Heart left ventricle (tissue), 13 donors: ENCODE measurements around the gene FBXO21.

Experiments
- POLR2A ChIP-seq, 2 donors: fragments of 450-650 bp; IDR thresholded peaks; one replicate each; pipeline ENCODE4 v1.6.1; 2017; ENCODE audit warnings: antibody characterized with exemption in 2 of 2, mild to moderate bottlenecking in 2 of 2, moderate library complexity in 2 of 2
- TF ChIP-seq, protein P1 (sequence below), 12 donors: fragments of 200-600 bp; sonication (generic) in 4 of 12; IDR thresholded peaks; one replicate each; pipeline versions ENCODE4 v1.5.0 to v1.8.0; 2018 to 2022; ENCODE audit warnings: antibody characterized with exemption in 12 of 12, mild to moderate bottlenecking in 5 of 12
- donor health status: ischemic (EF 13 %, LVEDD 7.1; RV severe dilation, severe dysfunction).
- donor health status: DM: no; HTN: yes; CAD: no.
- donor health status: DM: no; HTN: no; CAD: no.
- donor health status: ischemic (EF 25% LVEDD 6.9; RV normal size, moderate dysfunction).
- donor health status: ischemic (EF 25% LVEDD 5.7; RV mildly dilated, moderate dysfunction).
- donor health status: ischemic (EF 35%, LVEDD 5.7; RV mildly dilated, moderate dysfunction).
- donor health status: nonischemic (EF 11% LVEDD 7.7; RV severe dilation, severe dysfunction).
- donor health status: DM: yes; HTN: yes; CAD: no.
- donor health status: PGD.
- donor health status: ischemic (EF 29% LVEDD 5.4; RV normal size, mild dysfunction).
- donor health status: nonischemic (EF 23%, LVEDD 6.1; RV moderate dilation, normal function).

DNA sequence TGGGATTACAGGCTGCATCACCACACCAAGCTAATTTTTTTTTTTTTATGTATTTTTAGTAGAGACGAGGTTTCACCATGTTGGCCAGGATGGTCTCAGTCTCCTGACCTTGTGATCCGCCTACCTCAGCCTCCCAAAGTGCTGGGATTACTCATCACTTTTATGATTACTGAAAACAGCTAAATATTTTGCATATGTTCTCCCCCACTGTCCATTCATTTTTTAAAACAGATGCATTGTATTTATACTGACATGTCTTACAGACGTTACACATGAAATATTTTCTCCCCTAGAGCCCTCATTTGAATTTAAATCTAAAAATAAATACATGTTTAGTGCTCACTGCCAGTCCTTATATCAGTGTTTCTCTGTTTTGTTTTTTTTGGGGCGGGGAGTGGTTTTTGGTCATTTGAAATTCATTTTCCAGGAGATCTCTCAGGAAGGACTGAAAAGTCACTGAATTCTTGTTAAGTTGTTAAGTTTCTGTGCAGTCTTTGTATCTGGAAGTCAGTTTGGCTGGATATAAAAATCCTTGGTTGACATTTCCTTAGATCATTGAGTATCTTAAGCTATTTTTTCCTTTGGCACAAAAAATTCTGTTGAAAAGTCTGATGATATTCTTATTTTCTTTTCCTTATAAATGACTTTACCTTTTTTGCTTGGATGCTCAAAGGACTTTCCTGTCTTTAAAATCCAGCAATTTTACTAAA, 9.4 kb downstream of the FBXO21 start:
- TF ChIP-seq, protein P1, sequence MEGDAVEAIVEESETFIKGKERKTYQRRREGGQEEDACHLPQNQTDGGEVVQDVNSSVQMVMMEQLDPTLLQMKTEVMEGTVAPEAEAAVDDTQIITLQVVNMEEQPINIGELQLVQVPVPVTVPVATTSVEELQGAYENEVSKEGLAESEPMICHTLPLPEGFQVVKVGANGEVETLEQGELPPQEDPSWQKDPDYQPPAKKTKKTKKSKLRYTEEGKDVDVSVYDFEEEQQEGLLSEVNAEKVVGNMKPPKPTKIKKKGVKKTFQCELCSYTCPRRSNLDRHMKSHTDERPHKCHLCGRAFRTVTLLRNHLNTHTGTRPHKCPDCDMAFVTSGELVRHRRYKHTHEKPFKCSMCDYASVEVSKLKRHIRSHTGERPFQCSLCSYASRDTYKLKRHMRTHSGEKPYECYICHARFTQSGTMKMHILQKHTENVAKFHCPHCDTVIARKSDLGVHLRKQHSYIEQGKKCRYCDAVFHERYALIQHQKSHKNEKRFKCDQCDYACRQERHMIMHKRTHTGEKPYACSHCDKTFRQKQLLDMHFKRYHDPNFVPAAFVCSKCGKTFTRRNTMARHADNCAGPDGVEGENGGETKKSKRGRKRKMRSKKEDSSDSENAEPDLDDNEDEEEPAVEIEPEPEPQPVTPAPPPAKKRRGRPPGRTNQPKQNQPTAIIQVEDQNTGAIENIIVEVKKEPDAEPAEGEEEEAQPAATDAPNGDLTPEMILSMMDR (IDR thresholded peaks at IDR 0.05) = no peak
- TF ChIP-seq POLR2A (IDR thresholded peaks at IDR 0.05) = no peak
